GM21576 (cell line): ENCODE results near the gene MAPK9.

Experiments used
- ATAC-seq: cut with Tn5 transposase; IDR thresholded peaks from one replicate; pipeline ENCODE4 v1.9.1; 2021; ENCODE audit warnings: mild to moderate bottlenecking, moderate library complexity; ENCODE audit not compliant: unreplicated experiment

The MAPK9 gene

DNA sequence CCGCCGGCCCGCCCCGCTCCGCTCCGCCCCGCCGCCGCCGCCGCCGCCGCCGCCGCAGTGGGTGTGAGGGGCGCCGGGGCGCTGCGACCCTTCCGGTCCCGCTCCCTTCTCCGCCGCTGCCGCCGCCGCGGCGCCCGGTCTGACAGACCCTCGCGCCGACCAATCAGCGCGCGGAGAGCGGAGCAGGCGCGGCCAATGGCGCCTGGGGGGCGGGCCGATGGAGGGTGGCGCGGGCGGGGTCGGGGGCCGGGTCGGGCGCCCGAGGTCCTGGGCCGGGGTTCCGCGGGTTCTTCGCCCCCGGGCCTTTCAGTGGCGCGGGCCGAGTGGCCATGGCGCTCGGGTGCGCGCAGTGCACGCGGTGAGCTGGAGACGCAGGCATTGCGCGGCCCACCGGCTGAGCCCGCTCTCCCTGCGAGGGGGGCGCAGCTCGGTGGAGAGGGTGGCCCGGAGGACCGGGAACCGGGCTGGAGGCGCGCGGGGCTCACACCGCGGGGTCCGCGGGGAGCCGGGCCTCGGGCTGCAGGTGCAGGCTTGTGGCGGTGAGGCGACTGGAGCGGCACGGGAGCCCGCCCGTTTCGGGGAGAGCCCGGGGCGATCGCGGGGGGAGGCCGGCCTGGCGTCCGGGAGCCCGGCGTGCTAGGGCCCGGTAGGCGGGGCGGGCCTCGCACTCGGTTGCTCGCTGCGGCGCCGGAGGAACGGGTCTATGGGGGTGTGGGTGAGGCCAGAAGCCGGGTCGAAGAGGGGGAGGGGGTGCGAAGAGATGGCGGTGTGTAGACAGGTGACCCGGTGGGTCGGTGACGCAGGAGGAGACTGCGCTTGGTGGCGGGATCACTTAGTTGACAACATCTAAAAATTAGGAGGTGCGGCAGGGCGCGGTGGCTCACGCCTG, at the start of gene MAPK9:
TSS of gene MAPK9 (minus strand) at position 141 of the 889 bp plus-strand sequence. CDS start 11,522 bp downstream, outside the sequence.
- peak; percentile 76 for ATAC-seq

GRCh38 chr5:180341595-180341994, 49.7 kb upstream of the MAPK9 start:
- no peak for ATAC-seq

DNA sequence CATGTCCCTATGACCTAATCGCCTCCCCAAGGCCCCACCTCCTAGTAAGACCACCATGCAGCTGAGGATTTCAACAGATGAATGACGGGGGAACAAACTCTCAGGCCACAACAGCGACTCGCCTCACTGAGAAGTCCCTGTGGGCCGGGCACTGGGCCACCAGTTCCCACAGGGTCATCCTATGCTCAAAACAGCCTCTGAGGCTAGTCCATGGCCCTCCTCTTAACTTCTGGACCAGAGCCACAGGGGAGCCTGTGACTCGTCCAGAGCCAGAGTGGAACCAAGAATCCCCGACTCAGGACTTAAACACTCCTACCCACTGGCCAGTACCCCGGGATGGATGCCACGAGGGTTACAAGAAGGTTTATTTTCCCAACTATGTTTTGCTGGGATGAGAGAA, 49.0 kb upstream of the MAPK9 start:
- no peak for ATAC-seq

- no peak for ATAC-seq
These were observed 47.8 kb upstream of the MAPK9 start for GRCh38 chr5:180339583-180340183.

DNA sequence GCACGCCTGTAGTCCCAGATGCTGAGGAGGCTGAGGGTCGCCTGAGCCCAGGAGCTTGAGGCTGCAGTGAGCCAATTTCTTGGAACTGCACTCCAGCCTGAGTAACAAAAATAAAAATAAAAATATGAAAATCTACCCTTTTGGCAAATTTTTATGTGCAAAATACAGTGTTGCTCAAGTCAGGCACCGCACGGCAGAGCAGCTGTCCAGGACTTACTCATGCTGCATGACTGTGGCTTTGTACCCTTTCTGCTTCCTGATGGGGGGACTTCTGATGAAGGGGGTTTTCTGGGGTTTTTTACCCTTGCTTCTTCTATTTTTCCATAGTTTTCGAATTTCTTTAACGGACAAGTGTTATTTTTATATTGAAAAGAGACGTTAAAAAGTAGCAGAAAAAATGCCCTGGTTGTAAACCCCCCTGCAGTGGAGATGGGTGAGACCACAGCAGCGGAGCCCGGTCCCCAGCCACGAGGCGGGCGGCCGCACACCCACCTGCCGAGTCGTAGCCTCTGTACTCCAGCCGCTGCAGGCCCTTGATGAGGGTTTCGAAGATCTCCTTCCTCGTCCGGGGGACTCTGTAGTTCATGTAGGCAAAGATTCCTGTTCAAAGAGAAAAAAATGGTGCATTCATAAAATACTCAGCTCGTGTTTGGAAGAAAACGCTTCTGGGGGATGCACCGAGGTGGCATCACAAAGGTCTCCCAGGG, 46.3 kb upstream of the MAPK9 start:
- no peak for ATAC-seq

DNA sequence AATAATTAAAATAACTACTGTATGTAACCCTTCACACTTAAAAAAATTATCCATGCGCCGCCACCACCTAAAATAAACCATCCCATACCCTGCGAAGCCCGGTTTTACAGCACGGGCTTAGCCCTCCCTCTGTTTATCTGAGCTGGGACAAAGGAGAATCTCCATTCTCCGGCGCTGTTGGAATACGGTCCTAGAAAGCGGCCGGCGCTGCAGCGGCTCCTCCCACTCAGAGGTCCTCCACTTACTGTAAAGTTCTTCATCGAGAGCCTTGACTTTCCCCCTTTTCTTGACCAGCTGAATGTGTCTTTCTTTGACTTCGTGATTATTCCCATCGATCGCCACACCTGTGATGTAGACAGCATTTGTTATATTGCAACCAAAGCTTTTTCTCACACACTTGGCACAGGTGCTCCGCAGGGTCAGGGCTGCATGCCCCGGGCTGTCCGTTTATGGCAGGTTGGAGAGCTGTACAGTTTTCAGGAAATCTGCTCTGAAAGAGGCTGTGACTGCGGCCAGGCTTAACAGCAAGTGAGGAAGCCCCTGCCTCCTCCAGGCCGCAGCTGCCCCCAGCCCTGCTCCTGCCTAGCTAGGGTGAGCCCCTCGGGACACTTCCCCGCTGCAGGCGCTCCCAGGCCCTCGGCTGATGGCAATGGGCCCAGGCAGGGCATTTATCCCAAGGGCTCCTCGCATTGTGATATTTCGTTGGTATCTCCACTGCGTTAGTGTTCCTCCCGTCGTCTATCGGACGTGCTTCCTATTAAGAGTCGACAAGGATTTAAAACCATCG, 44.5 kb upstream of the MAPK9 start:
- no peak for ATAC-seq

GRCh38 chr5:180335614-180336233, 43.8 kb upstream of the MAPK9 start:
- no peak for ATAC-seq

DNA sequence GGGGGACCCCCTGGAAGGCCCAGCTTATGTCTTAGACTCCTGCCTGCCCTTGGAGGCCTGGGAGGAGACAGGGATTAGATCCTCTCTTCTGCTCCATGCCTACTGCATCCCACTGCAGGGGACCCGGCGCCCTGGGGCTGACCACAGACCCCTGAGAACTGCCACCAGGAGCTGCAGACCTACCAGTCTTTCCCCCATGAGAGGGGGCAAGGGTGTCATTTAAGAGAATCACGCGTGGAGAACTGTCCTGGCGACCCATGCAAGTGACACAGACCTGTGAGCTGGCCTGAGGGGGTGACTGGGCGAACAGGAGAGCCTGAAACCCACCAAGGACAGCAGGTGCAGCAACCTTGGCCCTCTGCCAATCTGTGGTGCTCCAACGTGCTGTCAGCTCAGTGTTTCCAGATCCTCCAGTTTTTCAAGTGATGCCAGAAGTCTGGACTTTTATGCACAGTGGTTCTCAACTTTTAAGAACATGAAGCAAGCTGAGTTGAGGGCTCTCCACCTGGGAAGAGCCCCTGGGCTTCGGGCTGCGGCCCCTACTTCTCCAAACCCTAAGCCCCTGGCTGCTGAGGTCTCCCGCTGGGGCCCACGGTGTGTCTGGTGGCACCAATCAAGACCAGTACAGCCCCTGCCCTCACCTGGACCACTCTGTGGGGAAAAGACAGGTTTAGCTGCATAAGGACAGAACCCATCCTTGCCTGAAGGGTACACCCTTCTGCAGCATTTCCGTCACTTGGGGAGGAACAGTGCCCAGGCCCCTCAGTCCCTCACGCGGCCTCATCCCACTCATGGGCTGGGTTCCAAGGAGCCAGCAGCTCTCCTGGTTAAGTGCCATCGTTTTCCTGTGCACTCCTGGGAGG, 43.1 kb upstream of the MAPK9 start:
- ATAC-seq: no peak

DNA sequence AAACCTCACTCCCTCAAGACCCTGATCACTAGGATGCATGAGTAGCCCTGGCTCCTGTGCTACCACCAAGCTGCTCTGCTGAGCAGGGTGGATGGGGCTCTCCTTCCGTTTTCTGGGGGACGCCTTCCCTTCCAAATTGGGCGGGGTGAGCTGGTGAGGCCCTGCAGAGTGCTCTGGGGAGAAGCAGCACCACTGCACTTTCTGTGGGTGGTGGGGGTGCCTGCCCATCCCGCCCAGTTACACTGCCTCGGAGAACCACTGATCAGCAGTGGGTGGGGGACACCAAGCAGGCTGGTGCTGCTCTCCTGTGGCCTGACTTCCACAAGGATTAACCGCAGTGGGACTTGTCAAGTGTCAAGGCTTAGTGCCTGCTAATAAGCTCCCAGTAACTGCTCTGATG, 42.3 kb upstream of the MAPK9 start:
- no peak for ATAC-seq

DNA sequence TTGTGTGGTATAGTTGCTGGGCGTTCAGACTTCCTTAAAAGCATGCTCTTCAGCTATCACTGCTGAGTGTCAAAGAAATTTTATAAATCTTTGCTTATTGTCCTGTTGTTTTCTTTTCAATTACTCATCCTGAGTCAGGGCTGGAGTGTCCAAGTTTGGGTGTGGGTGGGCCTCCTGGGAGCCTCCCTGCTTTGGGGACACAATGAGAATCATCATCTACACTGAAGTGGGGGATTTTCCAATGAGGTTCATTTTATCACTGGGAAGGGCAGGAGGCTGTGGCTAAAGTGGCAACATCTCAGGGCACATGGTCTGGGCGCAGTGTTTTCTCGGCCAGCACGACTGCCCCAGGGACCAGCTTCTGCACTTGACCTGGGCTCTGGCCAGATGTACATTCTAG, 41.8 kb upstream of the MAPK9 start:
- ATAC-seq: no peak

- no peak for ATAC-seq
These were observed 41.0 kb upstream of the MAPK9 start for GRCh38 chr5:180332861-180333260.

GRCh38 chr5:180332051-180332517, 40.2 kb upstream of the MAPK9 start:
- ATAC-seq: no peak

GRCh38 chr5:180331647-180331950, 39.7 kb upstream of the MAPK9 start:
- no peak for ATAC-seq

DNA sequence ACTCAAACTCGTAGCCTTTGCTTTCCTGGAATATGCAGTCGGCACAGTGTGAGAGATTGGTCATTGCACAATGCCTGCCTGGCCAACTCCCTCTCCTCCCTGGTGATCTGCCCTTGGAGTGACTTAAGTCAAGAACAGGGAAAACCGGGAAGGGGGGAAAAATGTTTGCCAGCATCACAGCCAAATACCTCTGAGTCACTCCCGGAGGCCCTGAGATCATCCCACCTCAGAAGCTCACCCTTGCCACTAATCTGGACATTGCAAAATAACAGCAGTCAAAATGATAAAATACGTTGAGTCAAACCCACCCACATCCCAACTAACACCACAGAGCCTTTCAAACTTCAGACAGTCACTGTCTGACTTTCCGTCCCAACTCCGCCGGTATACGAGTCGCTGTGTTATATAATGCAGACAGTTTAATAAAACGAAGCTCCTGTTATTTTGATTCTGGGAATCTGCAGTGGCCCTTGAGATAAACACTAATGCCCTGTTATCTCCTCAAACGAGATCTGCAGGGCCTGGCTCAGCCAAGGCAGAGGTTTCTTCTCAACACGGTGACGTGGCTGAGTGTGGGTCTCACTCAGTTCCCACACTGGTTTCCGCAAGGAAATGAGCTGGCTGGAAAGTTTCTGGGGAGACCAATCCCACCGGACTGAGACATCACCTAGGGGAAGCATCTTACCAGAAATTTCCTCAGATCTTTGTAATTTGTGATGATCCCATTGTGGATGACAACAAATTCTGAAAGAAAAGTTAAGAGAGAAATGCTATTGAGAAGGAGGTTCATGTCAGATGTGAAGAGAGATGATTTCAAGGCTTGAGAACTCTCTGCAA, 39.1 kb upstream of the MAPK9 start:
- no peak for ATAC-seq

DNA sequence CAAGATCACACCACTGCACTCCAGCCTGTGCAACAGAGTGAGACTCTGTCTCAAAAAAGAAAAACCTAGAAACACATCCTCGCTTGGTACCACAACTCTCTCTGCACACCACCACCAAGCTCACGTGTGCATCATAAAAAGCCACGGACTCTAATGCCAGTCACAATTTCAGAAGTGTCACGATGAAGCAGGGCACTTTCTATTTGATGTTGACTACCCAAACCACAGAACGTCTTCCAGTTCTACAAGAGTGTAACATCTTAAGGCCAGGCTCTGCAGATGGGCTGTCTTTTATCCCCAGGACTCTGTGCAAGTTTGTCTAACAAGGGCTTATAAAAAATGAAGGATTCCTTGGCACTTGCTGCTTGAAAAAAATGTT, 38.4 kb upstream of the MAPK9 start:
- ATAC-seq: no peak

DNA sequence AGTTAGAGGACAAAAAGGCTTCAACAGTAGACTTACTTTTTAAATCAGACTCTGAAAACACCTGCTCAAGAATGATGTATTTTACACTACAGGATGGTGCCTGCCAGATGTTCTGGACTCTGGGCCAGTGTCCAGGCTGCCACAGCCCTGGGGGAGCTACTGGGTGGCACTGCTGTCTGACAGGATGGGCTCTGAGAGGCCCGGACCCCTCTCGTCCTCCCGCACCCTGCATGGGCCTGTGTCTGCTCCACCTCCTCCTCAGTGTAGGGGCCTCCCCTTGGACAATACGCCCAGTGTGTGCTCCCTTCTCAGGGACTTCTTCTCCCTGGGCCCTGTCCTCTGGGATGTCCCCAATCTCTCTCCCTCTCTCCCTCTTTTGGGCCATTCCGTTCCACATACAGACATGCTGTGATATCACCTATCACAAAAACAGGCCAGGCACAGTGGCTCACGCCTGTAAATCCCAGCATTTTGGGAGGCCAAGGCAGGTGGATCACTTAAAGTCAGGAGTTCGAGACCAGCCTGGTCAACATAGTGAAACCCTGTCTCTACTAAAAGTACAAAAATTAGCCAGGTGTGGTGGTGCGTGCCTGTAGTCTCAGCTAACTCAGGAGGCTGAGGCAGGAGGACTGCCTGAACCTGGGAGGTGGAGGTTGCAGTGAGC, 37.9 kb upstream of the MAPK9 start:
- ATAC-seq: no peak

DNA sequence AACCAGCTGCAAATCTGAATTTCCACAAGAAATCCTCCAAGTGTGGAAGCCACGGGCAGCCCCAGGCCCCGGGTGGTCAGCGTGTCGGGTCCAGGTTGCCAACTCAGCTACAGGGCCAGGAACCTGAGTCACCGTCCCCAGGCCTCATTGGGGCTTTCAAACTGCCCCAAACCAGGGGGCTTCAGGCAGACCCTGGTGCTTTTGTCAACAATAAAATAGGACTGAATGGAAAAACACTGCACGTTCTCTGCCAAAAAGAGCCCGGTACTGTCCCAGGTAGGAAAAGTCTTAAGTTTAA, 37.2 kb upstream of the MAPK9 start:
- no peak for ATAC-seq

GRCh38 chr5:180328296-180329137, 36.6 kb upstream of the MAPK9 start:
- peak; percentile 83 for ATAC-seq
